Measurements from ENCODE around the gene C8A. TPM values are rescaled to one million over a fixed set of nuclear protein-coding genes. Genes with fewer than 3 reads are reported as not detected.

C8A gene
- total and polyA plus RNA-seq, 10 of the 15 experiments (the other 5 are each of a cell fraction or from before 2014, with no cell fraction given) = not detected

DNA sequence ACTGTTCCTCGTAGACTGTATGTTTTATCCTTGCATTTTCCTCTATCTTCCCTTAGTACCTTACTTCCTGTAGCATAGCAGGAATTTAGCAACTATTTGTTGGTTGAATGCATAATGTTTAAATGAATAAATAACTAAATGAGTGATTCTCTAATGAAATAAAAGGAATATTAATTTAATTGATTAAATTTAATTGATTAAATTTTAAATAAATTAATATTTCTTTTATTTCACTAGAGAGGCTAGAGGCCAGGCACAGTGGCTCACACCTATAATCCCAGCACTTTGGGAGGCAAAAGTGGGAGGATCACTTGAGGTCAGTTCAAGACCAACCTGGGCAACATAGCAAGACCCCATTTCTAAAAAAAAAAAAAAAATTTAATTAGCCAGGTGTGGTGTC, 85.4 kb downstream of the C8A start:
- no TSS peak for BruUV-seq (replicated peaks)
- 0% methylated on average over 1 of the region's 1 CpG for WGBS (ENCODE audit: insufficient coverage, insufficient replicate concordance, low lambda C conversion rate, missing lambda C conversion rate)
- DNase-seq (ENCODE audit: low read depth, low spot score) (no peak), FAIRE-seq (no peak), ATAC-seq (no peak)
- TF ChIP-seq CHD1 (IDR thresholded peaks at IDR 0.05; ENCODE audit: low read depth, low read length) (no peak), ZBTB33 (IDR thresholded peaks at IDR 0.05) (no peak), PRDM15 (CRISPR knock-in tag; IDR thresholded peaks at IDR 0.05) (no peak), E2F8 (IDR thresholded peaks at IDR 0.05; ENCODE audit: low read depth, partially characterized antibody) (no peak), ZNF384 (IDR thresholded peaks at IDR 0.05; ENCODE audit: borderline replicate concordance, low read depth, low read length) (no peak), JUNB (IDR thresholded peaks at IDR 0.05) (no peak)
- SMC1A ChIA-PET (ENCODE audit: uncharacterized antibody, unreplicated experiment) = no interaction called here
- Histone ChIP-seq H3K4me2 (ENCODE audit: control insufficient read depth, insufficient read depth) (no peak overlapping the region), H3K9ac (ENCODE audit: control insufficient read depth, insufficient read depth, low read length) (no peak overlapping the region), H3K27ac (ENCODE audit: control insufficient read depth, insufficient read depth) (no peak overlapping the region), H3K27me3 (replicated peaks in 1 of 2; ENCODE audit: control insufficient read depth in 2 of 2, insufficient read depth in 2 of 2, low read length in 1 of 2) (no peaks in the 10 kb centered on the region), H3K36me3 (ENCODE audit: control insufficient read depth in 2 of 2, insufficient read depth in 2 of 2, low read length in 1 of 2) (no peaks in the 10 kb centered on the region), H3K4me1 (ENCODE audit: control insufficient read depth, insufficient read depth, low read length) (no peaks in the 10 kb centered on the region), H4K20me1 (ENCODE audit: control insufficient read depth, insufficient read depth) (no peaks in the 10 kb centered on the region), H3K9me3 (replicated peaks; ENCODE audit: control insufficient read depth, insufficient read depth, low read length) (no peaks in the 10 kb centered on the region), H3K79me2 (ENCODE audit: control insufficient read depth, insufficient read depth, low read length) (no peaks in the 10 kb centered on the region), H3K4me3 (no peak overlapping the region), H2AFZ (ENCODE audit: control insufficient read depth, low read depth, low read length) (no peak overlapping the region)
- intact Hi-C loops (cut with micrococcal nuclease; ENCODE audit: unreplicated experiment) = no loop called here
- CTCF ChIA-PET = interaction anchor here (1.1 kb wide), 1 partner anchor 26 kb away, joined by 3 read pairs; the partner anchor contains the start of gene C8B
- POLR2A ChIA-PET = no interaction called here
- in situ Hi-C loops (cut with MboI) = no loop called here
- RAD21 ChIA-PET (ENCODE audit: unreplicated experiment) = no interaction called here

Data from GM12878 (cell line).